ENCODE results near the gene MTMR12. TPM values are rescaled to one million over a fixed set of nuclear protein-coding genes. Genes with fewer than 3 reads are reported as not detected.

MTMR12 gene
- total and polyA plus RNA-seq, 2 experiments from 2014 or later: 18.3 to 51.6 TPM

DNA sequence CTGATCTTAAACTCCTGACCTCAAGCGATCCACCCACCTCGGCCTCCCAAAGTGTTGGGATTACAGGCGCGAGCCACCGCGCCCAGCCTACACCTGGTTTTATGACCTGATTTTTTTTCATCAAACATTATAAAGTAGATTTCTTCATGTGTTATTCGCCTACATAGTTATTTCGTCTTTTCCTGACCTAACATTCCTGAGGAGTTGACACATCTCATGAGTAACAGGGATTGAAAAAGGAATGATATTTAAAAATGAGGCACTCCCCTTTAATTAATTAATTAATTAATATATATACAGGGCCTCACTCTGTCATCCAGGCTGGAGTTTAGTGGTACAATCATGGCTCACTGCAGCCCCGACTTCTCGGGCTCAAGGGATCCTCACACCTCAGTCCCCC lies 20.2 kb upstream of the MTMR12 start (continued):
- TF ChIP-seq, protein P1, sequence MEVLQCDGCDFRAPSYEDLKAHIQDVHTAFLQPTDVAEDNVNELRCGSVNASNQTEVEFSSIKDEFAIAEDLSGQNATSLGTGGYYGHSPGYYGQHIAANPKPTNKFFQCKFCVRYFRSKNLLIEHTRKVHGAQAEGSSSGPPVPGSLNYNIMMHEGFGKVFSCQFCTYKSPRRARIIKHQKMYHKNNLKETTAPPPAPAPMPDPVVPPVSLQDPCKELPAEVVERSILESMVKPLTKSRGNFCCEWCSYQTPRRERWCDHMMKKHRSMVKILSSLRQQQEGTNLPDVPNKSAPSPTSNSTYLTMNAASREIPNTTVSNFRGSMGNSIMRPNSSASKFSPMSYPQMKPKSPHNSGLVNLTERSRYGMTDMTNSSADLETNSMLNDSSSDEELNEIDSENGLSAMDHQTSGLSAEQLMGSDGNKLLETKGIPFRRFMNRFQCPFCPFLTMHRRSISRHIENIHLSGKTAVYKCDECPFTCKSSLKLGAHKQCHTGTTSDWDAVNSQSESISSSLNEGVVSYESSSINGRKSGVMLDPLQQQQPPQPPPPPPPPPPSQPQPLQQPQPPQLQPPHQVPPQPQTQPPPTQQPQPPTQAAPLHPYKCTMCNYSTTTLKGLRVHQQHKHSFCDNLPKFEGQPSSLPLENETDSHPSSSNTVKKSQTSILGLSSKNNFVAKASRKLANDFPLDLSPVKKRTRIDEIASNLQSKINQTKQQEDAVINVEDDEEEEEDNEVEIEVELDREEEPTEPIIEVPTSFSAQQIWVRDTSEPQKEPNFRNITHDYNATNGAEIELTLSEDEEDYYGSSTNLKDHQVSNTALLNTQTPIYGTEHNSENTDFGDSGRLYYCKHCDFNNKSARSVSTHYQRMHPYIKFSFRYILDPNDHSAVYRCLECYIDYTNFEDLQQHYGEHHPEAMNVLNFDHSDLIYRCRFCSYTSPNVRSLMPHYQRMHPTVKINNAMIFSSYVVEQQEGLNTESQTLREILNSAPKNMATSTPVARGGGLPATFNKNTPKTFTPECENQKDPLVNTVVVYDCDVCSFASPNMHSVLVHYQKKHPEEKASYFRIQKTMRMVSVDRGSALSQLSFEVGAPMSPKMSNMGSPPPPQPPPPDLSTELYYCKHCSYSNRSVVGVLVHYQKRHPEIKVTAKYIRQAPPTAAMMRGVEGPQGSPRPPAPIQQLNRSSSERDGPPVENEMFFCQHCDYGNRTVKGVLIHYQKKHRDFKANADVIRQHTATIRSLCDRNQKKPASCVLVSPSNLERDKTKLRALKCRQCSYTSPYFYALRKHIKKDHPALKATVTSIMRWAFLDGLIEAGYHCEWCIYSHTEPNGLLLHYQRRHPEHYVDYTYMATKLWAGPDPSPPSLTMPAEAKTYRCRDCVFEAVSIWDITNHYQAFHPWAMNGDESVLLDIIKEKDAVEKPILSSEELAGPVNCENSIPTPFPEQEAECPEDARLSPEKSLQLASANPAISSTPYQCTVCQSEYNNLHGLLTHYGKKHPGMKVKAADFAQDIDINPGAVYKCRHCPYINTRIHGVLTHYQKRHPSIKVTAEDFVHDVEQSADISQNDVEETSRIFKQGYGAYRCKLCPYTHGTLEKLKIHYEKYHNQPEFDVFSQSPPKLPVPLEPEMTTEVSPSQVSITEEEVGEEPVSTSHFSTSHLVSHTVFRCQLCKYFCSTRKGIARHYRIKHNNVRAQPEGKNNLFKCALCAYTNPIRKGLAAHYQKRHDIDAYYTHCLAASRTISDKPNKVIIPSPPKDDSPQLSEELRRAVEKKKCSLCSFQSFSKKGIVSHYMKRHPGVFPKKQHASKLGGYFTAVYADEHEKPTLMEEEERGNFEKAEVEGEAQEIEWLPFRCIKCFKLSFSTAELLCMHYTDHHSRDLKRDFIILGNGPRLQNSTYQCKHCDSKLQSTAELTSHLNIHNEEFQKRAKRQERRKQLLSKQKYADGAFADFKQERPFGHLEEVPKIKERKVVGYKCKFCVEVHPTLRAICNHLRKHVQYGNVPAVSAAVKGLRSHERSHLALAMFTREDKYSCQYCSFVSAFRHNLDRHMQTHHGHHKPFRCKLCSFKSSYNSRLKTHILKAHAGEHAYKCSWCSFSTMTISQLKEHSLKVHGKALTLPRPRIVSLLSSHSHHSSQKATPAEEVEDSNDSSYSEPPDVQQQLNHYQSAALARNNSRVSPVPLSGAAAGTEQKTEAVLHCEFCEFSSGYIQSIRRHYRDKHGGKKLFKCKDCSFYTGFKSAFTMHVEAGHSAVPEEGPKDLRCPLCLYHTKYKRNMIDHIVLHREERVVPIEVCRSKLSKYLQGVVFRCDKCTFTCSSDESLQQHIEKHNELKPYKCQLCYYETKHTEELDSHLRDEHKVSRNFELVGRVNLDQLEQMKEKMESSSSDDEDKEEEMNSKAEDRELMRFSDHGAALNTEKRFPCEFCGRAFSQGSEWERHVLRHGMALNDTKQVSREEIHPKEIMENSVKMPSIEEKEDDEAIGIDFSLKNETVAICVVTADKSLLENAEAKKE (CRISPR knock-in tag; IDR thresholded peaks at IDR 0.05): no peak
- TF ChIP-seq, protein P2, sequence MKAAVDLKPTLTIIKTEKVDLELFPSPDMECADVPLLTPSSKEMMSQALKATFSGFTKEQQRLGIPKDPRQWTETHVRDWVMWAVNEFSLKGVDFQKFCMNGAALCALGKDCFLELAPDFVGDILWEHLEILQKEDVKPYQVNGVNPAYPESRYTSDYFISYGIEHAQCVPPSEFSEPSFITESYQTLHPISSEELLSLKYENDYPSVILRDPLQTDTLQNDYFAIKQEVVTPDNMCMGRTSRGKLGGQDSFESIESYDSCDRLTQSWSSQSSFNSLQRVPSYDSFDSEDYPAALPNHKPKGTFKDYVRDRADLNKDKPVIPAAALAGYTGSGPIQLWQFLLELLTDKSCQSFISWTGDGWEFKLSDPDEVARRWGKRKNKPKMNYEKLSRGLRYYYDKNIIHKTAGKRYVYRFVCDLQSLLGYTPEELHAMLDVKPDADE (IDR thresholded peaks at IDR 0.05): no peak
- no peak for TF ChIP-seq POLR2AphosphoS5 (IDR thresholded peaks at IDR 0.05; ENCODE audit: low read depth)
- TF ChIP-seq STAT1 (IDR thresholded peaks at IDR 0.05; ENCODE audit: unreplicated experiment): no peak
- TF ChIP-seq JUNB (IDR thresholded peaks at IDR 0.05; ENCODE audit: unreplicated experiment): no peak

DNA sequence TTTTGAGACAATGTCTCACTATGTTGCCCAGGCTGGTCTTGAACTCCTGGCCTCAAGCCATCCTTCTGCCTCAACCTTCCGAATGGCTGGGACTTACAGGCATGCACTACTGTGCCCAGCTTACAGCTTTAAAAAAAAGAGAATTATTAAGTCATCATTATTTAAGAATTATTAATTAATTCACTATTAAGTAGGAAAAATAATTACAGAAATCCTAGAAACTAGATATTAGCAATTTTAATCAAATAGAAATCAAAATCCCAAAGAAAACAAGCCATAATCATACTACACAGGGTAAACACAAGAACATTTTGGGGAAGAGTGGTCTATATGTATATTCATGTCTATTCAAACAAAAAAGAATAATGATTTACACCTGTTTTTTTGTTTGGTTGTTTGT lies 19.6 kb upstream of the MTMR12 start:
- Histone ChIP-seq H3F3A (replicated peaks; ENCODE audit: low read depth) (no peaks in the 10 kb centered on the region), H3K27me3 (ENCODE audit: insufficient read depth) (no peaks in the 10 kb centered on the region), H3K27ac (ENCODE audit: low read depth) (no peak overlapping the region), H3K36me3 (ENCODE audit: insufficient read depth) (no peaks in the 10 kb centered on the region), H3K4me1 (ENCODE audit: insufficient read depth) (no peaks in the 10 kb centered on the region), H3K4me2 (no peak overlapping the region), H2AFZ (no peak overlapping the region), H3K4me3 (no peak overlapping the region), H4K20me1 (replicated peaks; ENCODE audit: insufficient read depth) (no peaks in the 10 kb centered on the region), H3K79me2 (replicated peaks; ENCODE audit: insufficient read depth) (no peaks in the 10 kb centered on the region), H3K9me2 (ENCODE audit: insufficient read depth) (no peaks in the 10 kb centered on the region)
- H3K4me1 Mint-ChIP-seq: peaks cover 9% of the 10 kb centered on the region; the same call in 1 of the 3 replicates
- H3K4me3 Mint-ChIP-seq: no peak overlapping the region
- DNase-seq (ENCODE audit: low spot score) (no peak), ATAC-seq (no peak)
- peaks cover 29% of the 10 kb centered on the region for H3K9me3 Mint-ChIP-seq
- H3K36me3 Mint-ChIP-seq (ENCODE audit: low read depth): peaks cover 7% of the 10 kb centered on the region; the same call in 2 of the 3 replicates
- no peak overlapping the region for H3K27ac Mint-ChIP-seq
- H3K27me3 Mint-ChIP-seq (ENCODE audit: insufficient read depth, low read depth, poor library complexity): peaks cover 12% of the 10 kb centered on the region
- TF ChIP-seq EZH2 (IDR thresholded peaks at IDR 0.05; ENCODE audit: low read depth, unreplicated experiment) (no peak), EZH2phosphoT487 (IDR thresholded peaks at IDR 0.05; ENCODE audit: unreplicated experiment) (no peak), POLR2AphosphoS5 (IDR thresholded peaks at IDR 0.05; ENCODE audit: low read depth) (no peak), JUNB (IDR thresholded peaks at IDR 0.05; ENCODE audit: unreplicated experiment) (no peak), STAT1 (IDR thresholded peaks at IDR 0.05; ENCODE audit: unreplicated experiment) (no peak), CREB1 (CRISPR knock-in tag; IDR thresholded peaks at IDR 0.05; ENCODE audit: low read depth) (no peak)
- TF ChIP-seq, protein P2 (IDR thresholded peaks at IDR 0.05): no peak

Data from GM23338 (cell line).